ENCODE data around the gene CLIC3.

CLIC3 gene

GRCh38 chr9:136952876-136953770 lies 43.2 kb downstream of the CLIC3 start:
- H3K27ac ChIP-seq (ENCODE audit: low read depth, low read length), result no peak overlapping the region
- no peak overlapping the region for H3K4me3 ChIP-seq (ENCODE audit: insufficient read depth, low read length, poor library complexity, severe bottlenecking)
- H3K79me2 ChIP-seq (ENCODE audit: insufficient read depth, low read length), result no peaks in the 10 kb centered on the region
- TF ChIP-seq CTCF (IDR thresholded peaks at IDR 0.05; ENCODE audit: insufficient read depth, low read length, poor library complexity, severe bottlenecking) (no peak), EZH2phosphoT487 (conservative IDR thresholded peaks at IDR 0.05; ENCODE audit: low read length) (no peak)
- no peaks in the 10 kb centered on the region for H4K20me1 ChIP-seq (ENCODE audit: low read depth, low read length)
- no peaks in the 10 kb centered on the region for H3K36me3 ChIP-seq (ENCODE audit: low read length)
- H3K27me3 ChIP-seq (ENCODE audit: low read length), result no peaks in the 10 kb centered on the region
- no peaks in the 10 kb centered on the region for H3K9me2 ChIP-seq (replicated peaks; ENCODE audit: insufficient read depth, low read length)
- H3K4me2 ChIP-seq (ENCODE audit: low read depth, low read length, poor library complexity, severe bottlenecking), result no peak overlapping the region
- H2AFZ ChIP-seq (ENCODE audit: low read depth, low read length, severe bottlenecking), result no peak overlapping the region
- no peaks in the 10 kb centered on the region for H3F3A ChIP-seq (ENCODE audit: insufficient read depth)
- H3K9ac ChIP-seq (ENCODE audit: low read length), result no peak overlapping the region
- no peaks in the 10 kb centered on the region for H3K9me3 ChIP-seq (ENCODE audit: insufficient read depth, low read length)

- no peak overlapping the region for H3K4me2 ChIP-seq (ENCODE audit: low read depth, low read length, poor library complexity, severe bottlenecking)
- no peak for TF ChIP-seq EZH2phosphoT487 (conservative IDR thresholded peaks at IDR 0.05; ENCODE audit: low read length)
- TF ChIP-seq CTCF (IDR thresholded peaks at IDR 0.05; ENCODE audit: insufficient read depth, low read length, poor library complexity, severe bottlenecking), result no peak
- no peaks in the 10 kb centered on the region for H3K9me3 ChIP-seq (ENCODE audit: insufficient read depth, low read length)
- H3K36me3 ChIP-seq (ENCODE audit: low read length), result no peaks in the 10 kb centered on the region
- no peaks in the 10 kb centered on the region for H4K20me1 ChIP-seq (ENCODE audit: low read depth, low read length)
- no peak overlapping the region for H3K4me3 ChIP-seq (ENCODE audit: insufficient read depth, low read length, poor library complexity, severe bottlenecking)
- no peaks in the 10 kb centered on the region for H3K79me2 ChIP-seq (ENCODE audit: insufficient read depth, low read length)
- no peak overlapping the region for H3K27ac ChIP-seq (ENCODE audit: low read depth, low read length)
- H3F3A ChIP-seq (ENCODE audit: insufficient read depth), result no peaks in the 10 kb centered on the region
- H2AFZ ChIP-seq (ENCODE audit: low read depth, low read length, severe bottlenecking), result no peak overlapping the region
- no peaks in the 10 kb centered on the region for H3K9me2 ChIP-seq (replicated peaks; ENCODE audit: insufficient read depth, low read length)
- H3K27me3 ChIP-seq (ENCODE audit: low read length), result no peaks in the 10 kb centered on the region
- no peak overlapping the region for H3K9ac ChIP-seq (ENCODE audit: low read length)
These were observed 44.0 kb downstream of the CLIC3 start for GRCh38 chr9:136952321-136952850.

GRCh38 chr9:136951541-136952320 lies 44.6 kb downstream of the CLIC3 start, which contains the start of gene LCN12:
Gene LCN12 (plus strand): TSS chr9:136952273. CDS start chr9:136952328, 55 bp downstream.
- Histone ChIP-seq H2AFZ (ENCODE audit: low read depth, low read length, severe bottlenecking) (no peak within 1 kb of the TSS), H3K79me2 (ENCODE audit: insufficient read depth, low read length) (no peaks in the 10 kb centered on the region), H3K9me2 (replicated peaks; ENCODE audit: insufficient read depth, low read length) (no peaks in the 10 kb centered on the region), H3K27me3 (ENCODE audit: low read length) (no peaks in the 10 kb centered on the region), H3F3A (ENCODE audit: insufficient read depth) (no peaks in the 10 kb centered on the region), H3K27ac (ENCODE audit: low read depth, low read length) (no peak within 1 kb of the TSS), H3K9me3 (ENCODE audit: insufficient read depth, low read length) (no peaks in the 10 kb centered on the region), H3K36me3 (ENCODE audit: low read length) (no peaks in the 10 kb centered on the region), H3K9ac (ENCODE audit: low read length) (no peak within 1 kb of the TSS), H4K20me1 (ENCODE audit: low read depth, low read length) (no peaks in the 10 kb centered on the region), H3K4me3 (ENCODE audit: insufficient read depth, low read length, poor library complexity, severe bottlenecking) (no peak within 1 kb of the TSS), H3K4me2 (ENCODE audit: low read depth, low read length, poor library complexity, severe bottlenecking) (no peak within 1 kb of the TSS)
- TF ChIP-seq CTCF (IDR thresholded peaks at IDR 0.05; ENCODE audit: insufficient read depth, low read length, poor library complexity, severe bottlenecking) (no peak), EZH2phosphoT487 (conservative IDR thresholded peaks at IDR 0.05; ENCODE audit: low read length) (no peak)

Measured in SU-DHL-6 (cell line).